ENCODE results near the gene EZH1.
"Not testable (repeated sequence)": the region's sequence is repeated elsewhere in the genome, so short reads cannot be mapped to it uniquely, and the experiment has no call there.

The EZH1 gene

GRCh38 chr17:42780851-42781638 is 36.2 kb upstream of the EZH1 start:
- Histone ChIP-seq H3K4me1 (ENCODE audit: control insufficient read depth in 1 of 2, insufficient read depth in 2 of 2, low read length in 2 of 2) (peaks cover 0 to 38% of the 10 kb centered on the region in 2 donors), H3K4me3 (ENCODE audit: low read depth in 1 of 2, low read length in 2 of 2) (peak overlapping the region; percentile 37 to 53), H3K27ac (ENCODE audit: low read length) (no peak overlapping the region), H3K9me3 (ENCODE audit: control insufficient read depth in 1 of 2, low read length in 2 of 2) (no peaks in the 10 kb centered on the region), H3K36me3 (ENCODE audit: control insufficient read depth in 1 of 2, insufficient read depth in 2 of 2, low read length in 2 of 2) (peaks cover 21 to 26% of the 10 kb centered on the region in 2 donors), H3K27me3 (ENCODE audit: low read depth, low read length) (peaks cover 49% of the 10 kb centered on the region)

GRCh38 chr17:42779936-42780850 is 35.4 kb upstream of the EZH1 start, which contains the start of gene WNK4:
TSS of gene WNK4 (plus strand) at chr17:42780610. CDS start at chr17:42780699, 89 bp downstream.
- H3K4me3 ChIP-seq (ENCODE audit: low read depth in 1 of 2, low read length in 2 of 2): peak within 1 kb of the TSS; percentile 37 to 53
- no peaks in the 10 kb centered on the region for H3K9me3 ChIP-seq (ENCODE audit: control insufficient read depth in 1 of 2, low read length in 2 of 2)
- peaks cover 41% of the 10 kb centered on the region for H3K27me3 ChIP-seq (ENCODE audit: low read depth, low read length)
- no peak within 1 kb of the TSS for H3K27ac ChIP-seq (ENCODE audit: low read length)
- peaks cover 0 to 36% of the 10 kb centered on the region in 2 donors for H3K4me1 ChIP-seq (ENCODE audit: control insufficient read depth in 1 of 2, insufficient read depth in 2 of 2, low read length in 2 of 2)
- peaks cover 29 to 34% of the 10 kb centered on the region in 2 donors for H3K36me3 ChIP-seq (ENCODE audit: control insufficient read depth in 1 of 2, insufficient read depth in 2 of 2, low read length in 2 of 2)

DNA sequence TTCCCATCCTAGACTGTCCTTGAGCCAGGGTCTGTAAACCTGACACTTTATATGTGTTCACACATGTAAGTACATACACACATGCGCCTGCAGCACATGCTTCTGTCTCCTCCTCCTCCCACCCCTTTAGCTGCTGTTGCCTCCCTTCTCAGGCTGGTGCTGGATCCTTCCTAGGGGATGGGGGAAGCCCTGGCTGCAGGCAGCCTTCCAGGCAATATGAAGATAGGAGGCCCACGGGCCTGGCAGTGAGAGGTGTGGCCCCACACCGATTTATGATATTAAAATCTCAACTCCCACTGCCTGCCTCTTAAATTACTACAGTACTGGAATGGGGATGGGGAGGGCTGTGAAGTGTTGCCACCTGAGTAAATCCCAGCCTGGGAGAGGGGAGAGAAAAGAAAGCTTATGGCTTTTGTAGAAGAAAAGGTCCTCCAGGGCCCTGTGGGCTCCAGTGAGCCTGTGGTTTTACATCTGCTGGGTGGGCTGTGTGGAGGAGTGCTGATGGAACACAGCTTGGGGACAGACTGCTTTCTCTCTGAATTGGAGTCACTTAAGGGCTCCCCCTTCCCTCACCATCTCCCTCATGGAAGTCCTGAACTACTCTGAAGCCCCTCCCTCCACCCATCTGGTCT is 34.6 kb upstream of the EZH1 start:
- no peak overlapping the region for H3K27ac ChIP-seq (ENCODE audit: low read length)
- no peak overlapping the region for H3K4me3 ChIP-seq (ENCODE audit: low read depth in 1 of 2, low read length in 2 of 2)
- H3K27me3 ChIP-seq (ENCODE audit: low read depth, low read length): peaks cover 34% of the 10 kb centered on the region
- peaks cover 0 to 30% of the 10 kb centered on the region in 2 donors for H3K4me1 ChIP-seq (ENCODE audit: control insufficient read depth in 1 of 2, insufficient read depth in 2 of 2, low read length in 2 of 2)
- H3K9me3 ChIP-seq (ENCODE audit: control insufficient read depth in 1 of 2, low read length in 2 of 2): no peaks in the 10 kb centered on the region
- H3K36me3 ChIP-seq (ENCODE audit: control insufficient read depth in 1 of 2, insufficient read depth in 2 of 2, low read length in 2 of 2): peaks cover 29 to 37% of the 10 kb centered on the region in 2 donors

- Histone ChIP-seq H3K9me3 (ENCODE audit: control insufficient read depth in 1 of 2, low read length in 2 of 2) (no peaks in the 10 kb centered on the region), H3K4me1 (ENCODE audit: control insufficient read depth in 1 of 2, insufficient read depth in 2 of 2, low read length in 2 of 2) (peaks cover 4 to 31% of the 10 kb centered on the region in 2 donors), H3K27me3 (ENCODE audit: low read depth, low read length) (peaks cover 25% of the 10 kb centered on the region), H3K27ac (ENCODE audit: low read length) (no peak overlapping the region), H3K36me3 (ENCODE audit: control insufficient read depth in 1 of 2, insufficient read depth in 2 of 2, low read length in 2 of 2) (peaks cover 29 to 40% of the 10 kb centered on the region in 2 donors), H3K4me3 (ENCODE audit: low read depth in 1 of 2, low read length in 2 of 2) (no peak overlapping the region)
Measured at GRCh38 chr17:42778570-42778969, 33.7 kb upstream of the EZH1 start.

- Histone ChIP-seq H3K4me3 (ENCODE audit: low read depth in 1 of 2, low read length in 2 of 2) (no peak overlapping the region), H3K9me3 (ENCODE audit: control insufficient read depth in 1 of 2, low read length in 2 of 2) (no peaks in the 10 kb centered on the region), H3K36me3 (ENCODE audit: control insufficient read depth in 1 of 2, insufficient read depth in 2 of 2, low read length in 2 of 2) (peaks cover 29 to 43% of the 10 kb centered on the region in 2 donors), H3K27me3 (ENCODE audit: low read depth, low read length) (no peaks in the 10 kb centered on the region), H3K27ac (ENCODE audit: low read length) (no peak overlapping the region), H3K4me1 (ENCODE audit: control insufficient read depth in 1 of 2, insufficient read depth in 2 of 2, low read length in 2 of 2) (peaks cover 4 to 17% of the 10 kb centered on the region in 2 donors)
Measured at GRCh38 chr17:42775534-42776098, 30.8 kb upstream of the EZH1 start.

GRCh38 chr17:42774066-42774745 is 29.4 kb upstream of the EZH1 start:
- Histone ChIP-seq H3K9me3 (ENCODE audit: control insufficient read depth in 1 of 2, low read length in 2 of 2) (no peaks in the 10 kb centered on the region), H3K4me1 (ENCODE audit: control insufficient read depth in 1 of 2, insufficient read depth in 2 of 2, low read length in 2 of 2) (peaks cover 4 to 10% of the 10 kb centered on the region in 2 donors), H3K27ac (ENCODE audit: low read length) (peak overlapping the region; percentile 87), H3K36me3 (ENCODE audit: control insufficient read depth in 1 of 2, insufficient read depth in 2 of 2, low read length in 2 of 2) (peaks cover 27 to 36% of the 10 kb centered on the region in 2 donors), H3K27me3 (ENCODE audit: low read depth, low read length) (no peaks in the 10 kb centered on the region), H3K4me3 (ENCODE audit: low read depth in 1 of 2, low read length in 2 of 2) (peak overlapping the region; percentile 97 to 98)

DNA sequence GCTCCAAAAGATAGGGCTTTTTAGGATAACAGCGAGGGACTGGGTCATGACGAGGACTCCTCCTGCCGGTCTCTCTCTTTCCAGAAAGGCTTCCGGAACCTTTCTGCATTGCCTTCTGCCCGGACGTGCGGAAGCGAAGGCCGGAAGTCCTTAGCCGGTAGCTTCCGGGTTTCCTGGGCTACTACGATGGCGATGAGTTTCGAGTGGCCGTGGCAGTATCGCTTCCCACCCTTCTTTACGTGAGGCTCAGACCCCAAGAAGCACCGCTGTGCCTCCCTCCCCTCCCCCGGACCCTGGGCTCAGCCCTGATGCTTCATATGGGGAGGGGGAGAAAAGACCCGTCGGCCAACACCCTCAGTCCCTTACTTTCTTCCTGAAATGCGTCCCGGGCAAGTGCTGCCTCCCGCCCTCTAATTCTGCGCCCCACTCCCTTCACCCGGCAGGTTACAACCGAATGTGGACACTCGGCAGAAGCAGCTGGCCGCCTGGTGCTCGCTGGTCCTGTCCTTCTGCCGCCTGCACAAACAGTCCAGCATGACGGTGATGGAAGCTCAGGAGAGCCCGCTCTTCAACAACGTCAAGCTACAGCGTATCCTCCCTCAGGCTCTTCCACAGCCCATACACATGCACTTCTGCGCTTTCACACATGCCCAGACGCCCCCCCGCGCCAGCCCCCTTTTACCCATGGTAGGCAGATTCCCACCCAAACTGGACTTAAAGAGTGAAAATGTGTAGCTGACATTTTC is 28.6 kb upstream of the EZH1 start, which contains the start of gene VPS25:
VPS25 (plus strand) TSS at position 160 of the 746 bp plus-strand sequence; CDS start at position 187, 27 bp downstream.
- H3K27me3 ChIP-seq (ENCODE audit: low read depth, low read length): no peaks in the 10 kb centered on the region
- H3K27ac ChIP-seq (ENCODE audit: low read length): peak within 1 kb of the TSS; percentile 87
- H3K4me3 ChIP-seq (ENCODE audit: low read depth in 1 of 2, low read length in 2 of 2): peak within 1 kb of the TSS; percentile 97 to 98
- no peaks in the 10 kb centered on the region for H3K9me3 ChIP-seq (ENCODE audit: control insufficient read depth in 1 of 2, low read length in 2 of 2)
- H3K4me1 ChIP-seq (ENCODE audit: control insufficient read depth in 1 of 2, insufficient read depth in 2 of 2, low read length in 2 of 2): peaks cover 4 to 10% of the 10 kb centered on the region in 2 donors
- peaks cover 19 to 28% of the 10 kb centered on the region in 2 donors for H3K36me3 ChIP-seq (ENCODE audit: control insufficient read depth in 1 of 2, insufficient read depth in 2 of 2, low read length in 2 of 2)

DNA sequence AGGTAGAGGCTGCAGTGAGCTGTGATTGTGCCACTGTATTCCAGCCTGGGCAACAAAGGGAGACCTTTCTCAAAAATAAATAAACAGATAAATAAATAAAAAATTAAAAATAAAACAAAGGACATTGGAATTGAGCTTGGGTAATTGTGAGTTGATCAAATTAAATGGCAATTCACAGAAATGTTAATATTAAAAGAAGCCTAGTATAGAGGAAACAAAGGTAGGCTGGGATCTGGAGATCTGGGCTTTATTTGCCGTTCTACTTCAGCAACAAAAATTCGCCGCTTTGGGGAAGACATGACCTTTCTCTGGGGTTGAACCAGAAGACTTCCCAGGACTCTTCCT is 28.1 kb upstream of the EZH1 start:
- H3K27me3 ChIP-seq (ENCODE audit: low read depth, low read length): no peaks in the 10 kb centered on the region
- H3K4me3 ChIP-seq (ENCODE audit: low read depth in 1 of 2, low read length in 2 of 2): peak overlapping the region; percentile 97 to 98
- H3K27ac ChIP-seq (ENCODE audit: low read length): peak overlapping the region; percentile 87
- peaks cover 4 to 10% of the 10 kb centered on the region in 2 donors for H3K4me1 ChIP-seq (ENCODE audit: control insufficient read depth in 1 of 2, insufficient read depth in 2 of 2, low read length in 2 of 2)
- no peaks in the 10 kb centered on the region for H3K9me3 ChIP-seq (ENCODE audit: control insufficient read depth in 1 of 2, low read length in 2 of 2)
- peaks cover 15 to 23% of the 10 kb centered on the region in 2 donors for H3K36me3 ChIP-seq (ENCODE audit: control insufficient read depth in 1 of 2, insufficient read depth in 2 of 2, low read length in 2 of 2)

- H3K27me3 ChIP-seq (ENCODE audit: low read depth, low read length); H3K9me3 ChIP-seq (ENCODE audit: control insufficient read depth in 1 of 2, low read length in 2 of 2); H3K36me3 ChIP-seq (ENCODE audit: control insufficient read depth in 1 of 2, insufficient read depth in 2 of 2, low read length in 2 of 2); H3K27ac ChIP-seq (ENCODE audit: low read length); H3K4me3 ChIP-seq (ENCODE audit: low read depth in 1 of 2, low read length in 2 of 2): not testable (repeated sequence)
- peaks cover 4 to 10% of the 10 kb centered on the region in 2 donors for H3K4me1 ChIP-seq (ENCODE audit: control insufficient read depth in 1 of 2, insufficient read depth in 2 of 2, low read length in 2 of 2)
Measured at GRCh38 chr17:42769964-42770363, 25.1 kb upstream of the EZH1 start.

DNA sequence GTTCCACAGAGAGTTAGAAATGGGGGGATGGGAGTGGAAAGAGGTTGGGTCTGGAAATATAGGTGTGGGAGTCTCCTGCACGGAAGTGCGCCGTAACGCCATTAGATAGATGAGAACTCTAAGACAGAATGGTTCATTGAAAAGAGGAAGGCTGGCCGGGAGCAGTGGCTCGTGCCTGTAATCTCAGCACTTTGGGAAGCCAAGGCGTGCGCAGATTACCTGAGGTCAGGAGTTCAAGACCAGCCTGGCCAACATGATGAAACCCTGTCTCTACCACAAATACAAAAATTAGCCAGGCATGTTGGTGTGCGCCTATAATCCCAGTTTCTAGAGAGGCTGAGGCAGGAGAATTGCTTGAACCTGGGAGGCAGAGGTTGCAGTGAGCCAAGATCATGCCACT is 23.2 kb upstream of the EZH1 start:
- not testable (repeated sequence) for H3K4me1 ChIP-seq (ENCODE audit: control insufficient read depth in 1 of 2, insufficient read depth in 2 of 2, low read length in 2 of 2); H3K27me3 ChIP-seq (ENCODE audit: low read depth, low read length); H3K9me3 ChIP-seq (ENCODE audit: control insufficient read depth in 1 of 2, low read length in 2 of 2); H3K27ac ChIP-seq (ENCODE audit: low read length); H3K36me3 ChIP-seq (ENCODE audit: control insufficient read depth in 1 of 2, insufficient read depth in 2 of 2, low read length in 2 of 2); H3K4me3 ChIP-seq (ENCODE audit: low read depth in 1 of 2, low read length in 2 of 2)
